GM10248 (cell line): ENCODE measurements around the gene MISP.

Experiments
- CTCF ChIA-PET: fragments of 300-600 bp; sonication (Branson Sonifier 250); formaldehyde crosslinking; extraction: SDS; loops from one replicate; lab custom pipeline; 2021; ENCODE audit warnings: antibody characterized with exemption; lab: Yijun Ruan, JAX
- POLR2A ChIA-PET: fragments of 350-650 bp; sonication (Branson Sonifier 250); formaldehyde crosslinking; extraction: SDS; loops from one replicate; lab custom pipeline; 2020; ENCODE audit warnings: antibody characterized with exemption; lab: Yijun Ruan, JAX
- DNase-seq: peaks from one replicate; pipeline ENCODE4 v3.0.0; 2012; ENCODE audit errors: extremely low spot score
- TF ChIP-seq, protein P1 (sequence below): IDR thresholded peaks from 2 replicates; pipeline ENCODE4 v1.5.1; 2012; ENCODE audit warnings: mild to moderate bottlenecking, low read depth; ENCODE audit errors: extremely low read depth, missing control alignments, control extremely low read depth

Gene MISP

DNA sequence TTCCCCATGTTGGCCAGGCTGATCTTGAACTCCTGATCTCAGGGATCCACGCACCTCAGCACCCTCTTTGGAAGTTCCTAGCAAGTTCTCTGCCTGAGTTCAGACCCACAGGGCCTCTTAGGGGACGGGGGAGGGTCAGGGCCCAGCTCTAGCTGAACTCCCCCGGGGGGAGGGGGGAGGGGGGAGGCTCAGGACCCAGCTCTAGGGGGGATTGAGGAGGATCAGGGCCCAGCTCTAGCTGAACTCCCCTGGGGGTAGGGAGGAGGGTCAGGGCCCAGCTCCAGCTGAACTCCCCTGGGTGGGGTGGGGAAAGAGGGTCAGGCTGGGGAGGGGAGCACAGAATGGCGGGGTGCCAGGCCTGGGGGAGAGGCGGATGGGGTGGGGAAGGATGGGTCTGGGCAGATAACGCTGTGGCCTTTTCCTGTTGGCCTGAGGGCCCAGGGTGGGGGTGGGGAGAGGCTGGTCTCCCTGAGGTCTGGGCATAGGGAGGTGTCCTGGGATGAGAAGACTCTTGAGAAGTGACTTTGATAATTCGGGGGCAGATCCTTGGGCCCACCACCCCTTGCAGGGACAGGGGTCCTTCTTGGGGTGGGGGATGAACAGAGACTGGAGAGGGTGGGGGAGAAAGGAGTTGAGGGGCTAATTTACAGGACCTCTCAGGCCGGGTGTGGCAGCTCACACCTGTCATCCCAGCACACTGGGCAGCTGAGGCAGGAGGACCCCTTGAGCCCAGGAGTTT lies 40.8 kb downstream of the MISP start:
- TF ChIP-seq, protein P1, sequence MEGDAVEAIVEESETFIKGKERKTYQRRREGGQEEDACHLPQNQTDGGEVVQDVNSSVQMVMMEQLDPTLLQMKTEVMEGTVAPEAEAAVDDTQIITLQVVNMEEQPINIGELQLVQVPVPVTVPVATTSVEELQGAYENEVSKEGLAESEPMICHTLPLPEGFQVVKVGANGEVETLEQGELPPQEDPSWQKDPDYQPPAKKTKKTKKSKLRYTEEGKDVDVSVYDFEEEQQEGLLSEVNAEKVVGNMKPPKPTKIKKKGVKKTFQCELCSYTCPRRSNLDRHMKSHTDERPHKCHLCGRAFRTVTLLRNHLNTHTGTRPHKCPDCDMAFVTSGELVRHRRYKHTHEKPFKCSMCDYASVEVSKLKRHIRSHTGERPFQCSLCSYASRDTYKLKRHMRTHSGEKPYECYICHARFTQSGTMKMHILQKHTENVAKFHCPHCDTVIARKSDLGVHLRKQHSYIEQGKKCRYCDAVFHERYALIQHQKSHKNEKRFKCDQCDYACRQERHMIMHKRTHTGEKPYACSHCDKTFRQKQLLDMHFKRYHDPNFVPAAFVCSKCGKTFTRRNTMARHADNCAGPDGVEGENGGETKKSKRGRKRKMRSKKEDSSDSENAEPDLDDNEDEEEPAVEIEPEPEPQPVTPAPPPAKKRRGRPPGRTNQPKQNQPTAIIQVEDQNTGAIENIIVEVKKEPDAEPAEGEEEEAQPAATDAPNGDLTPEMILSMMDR: no peak
- ChIA-PET POLR2A (no interaction called here), CTCF (interaction anchor here (1.4 kb wide), 1 partner anchor 22 kb away, joined by 4 read pairs; no protein-coding TSS in a partner anchor)
- DNase-seq: no peak

DNA sequence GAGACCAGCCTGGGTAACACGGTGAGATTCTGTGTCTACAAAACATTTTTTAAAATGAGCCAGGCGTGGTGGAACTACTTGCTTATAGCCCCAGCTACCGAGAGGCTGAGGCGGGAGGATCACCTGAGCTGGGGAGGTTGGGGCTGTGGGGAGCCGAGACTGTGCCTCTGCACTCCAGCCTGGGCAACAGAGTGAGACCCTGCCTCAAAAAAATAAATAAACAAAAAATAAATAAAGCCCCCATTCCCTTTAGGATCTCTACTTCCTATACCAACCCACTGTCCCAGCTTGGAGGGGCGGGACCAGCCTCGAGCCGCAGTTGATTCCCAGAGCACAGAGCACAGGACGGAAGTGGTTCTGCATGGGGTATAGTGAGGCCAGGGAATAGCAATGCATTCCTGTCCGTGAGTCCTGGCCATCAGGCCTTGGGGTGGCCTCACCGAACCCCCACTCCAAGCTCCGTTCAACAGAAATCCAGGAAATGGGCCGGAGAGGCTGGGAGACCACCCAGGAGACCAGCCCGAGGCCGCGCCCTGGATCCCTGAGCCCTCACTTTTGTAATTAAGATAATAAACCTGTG lies 41.5 kb downstream of the MISP start:
- TF ChIP-seq, protein P1: no peak
- CTCF ChIA-PET: interaction anchor here (1.4 kb wide), 1 partner anchor 23 kb away, joined by 4 read pairs; no protein-coding TSS in a partner anchor
- POLR2A ChIA-PET: no interaction called here
- no peak for DNase-seq

DNA sequence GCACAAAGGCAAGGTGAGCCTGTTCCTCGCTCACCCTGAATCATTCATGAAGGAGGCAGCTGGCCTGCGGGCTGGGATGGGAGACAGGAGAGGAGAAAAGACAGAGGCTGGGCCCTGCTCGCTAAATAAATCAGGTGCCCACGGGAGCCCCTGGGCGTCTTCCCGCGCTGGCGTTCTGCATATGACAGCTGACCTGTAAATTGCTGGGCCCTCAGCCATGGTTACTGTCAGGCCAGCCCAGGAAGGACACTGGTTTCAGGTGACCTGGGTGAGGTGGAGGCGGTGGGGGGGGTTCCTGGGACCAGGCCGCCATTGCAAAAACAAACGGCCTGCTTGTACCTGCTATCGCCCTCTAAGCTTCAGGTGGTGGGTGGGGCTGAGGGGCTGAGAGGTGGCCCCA lies 42.9 kb downstream of the MISP start:
- TF ChIP-seq, protein P1: no peak
- no peak for DNase-seq
- POLR2A ChIA-PET: interaction anchor here (0.6 kb wide), 2 partner anchors 233 to 1486 kb away, joined by 4 to 7 read pairs; partner anchors contain the start of gene CNN2
- CTCF ChIA-PET: no interaction called here

DNA sequence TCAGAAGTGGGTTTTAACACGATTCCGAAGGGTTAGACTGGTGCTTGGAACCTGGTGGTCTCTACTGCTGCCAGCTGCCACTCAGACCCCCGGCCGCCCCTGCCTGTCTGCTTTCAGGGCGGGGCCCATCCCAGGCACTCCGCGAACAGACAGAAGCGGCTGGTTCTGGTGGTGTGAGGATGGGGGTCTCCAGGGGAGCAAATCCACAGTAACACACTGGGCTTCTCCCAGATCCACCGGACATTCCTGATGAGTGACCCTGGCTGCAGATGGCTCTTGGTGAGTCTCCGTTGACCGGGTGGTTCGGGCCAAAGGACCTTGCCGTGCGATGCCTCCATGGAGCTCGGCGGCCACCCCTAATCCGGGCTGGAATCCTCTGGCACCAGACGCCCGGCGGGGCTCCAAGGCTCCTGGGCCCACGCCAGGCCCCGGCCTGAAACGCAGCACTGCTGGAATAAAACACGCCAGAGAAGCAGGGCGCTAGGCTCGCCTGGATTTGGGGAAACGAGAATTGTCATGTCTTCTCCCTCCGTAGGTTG lies 44.2 kb downstream of the MISP start:
- CTCF ChIA-PET: interaction anchor here (1.0 to 1.6 kb wide), 2 partner anchors 26 to 43 kb away, joined by 3 read pairs; no protein-coding TSS in a partner anchor
- TF ChIP-seq, protein P1: no peak
- POLR2A ChIA-PET: interaction anchor here (0.6 kb wide), 1 partner anchor 111 kb away, joined by 4 read pairs; no protein-coding TSS in a partner anchor
- no peak for DNase-seq

DNA sequence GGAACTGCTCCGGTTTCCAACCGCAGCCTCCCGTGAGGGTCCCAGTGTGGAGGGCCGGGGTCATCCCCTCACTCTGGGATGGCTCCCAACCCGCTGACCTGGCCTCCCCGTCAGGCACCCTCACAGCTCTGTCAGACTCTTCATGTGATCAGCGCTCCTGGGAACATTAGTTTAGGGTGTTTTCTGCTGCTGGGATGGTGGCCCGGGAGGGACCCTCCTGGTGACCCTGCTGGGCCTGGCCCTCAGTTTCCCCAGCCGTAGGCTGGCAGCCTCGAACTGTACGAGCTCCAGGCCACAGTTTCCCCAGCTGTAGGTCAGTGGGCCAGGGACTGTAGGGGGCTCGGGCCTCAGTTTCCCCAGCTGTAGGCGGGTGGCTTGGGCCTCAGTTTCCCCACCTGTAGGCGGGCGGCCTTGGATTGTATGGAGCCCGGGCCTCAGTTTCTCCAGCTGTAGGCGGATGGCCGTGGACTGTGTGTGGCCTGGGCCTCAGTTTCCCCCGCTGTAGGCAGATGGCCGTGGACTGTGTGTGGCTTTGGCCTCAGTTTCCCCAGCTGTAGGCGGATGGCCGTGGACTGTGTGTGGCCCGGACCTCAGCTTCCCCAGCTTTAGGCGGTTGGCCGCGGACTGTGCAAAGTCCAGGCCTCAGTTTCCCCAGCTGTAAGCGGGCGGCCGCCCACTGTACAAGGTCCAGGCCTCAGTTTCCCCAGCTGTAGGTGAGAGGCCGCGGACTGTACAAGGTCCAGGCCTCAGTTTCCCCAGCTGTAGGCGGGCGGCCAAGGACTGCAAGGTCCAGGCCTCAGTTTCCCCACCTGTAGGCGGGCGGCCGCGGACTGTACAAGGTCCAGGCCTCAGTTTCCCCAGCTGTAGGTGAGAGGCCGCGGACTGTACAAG lies 45.0 kb downstream of the MISP start:
- CTCF ChIA-PET: interaction anchor here (1.0 to 1.6 kb wide), 2 partner anchors 27 to 43 kb away, joined by 3 read pairs; no protein-coding TSS in a partner anchor
- no peak for DNase-seq
- TF ChIP-seq, protein P1: no peak
- POLR2A ChIA-PET: interaction anchor here (0.6 to 1.0 kb wide), 2 partner anchors 110 to 217 kb away, joined by 3 to 4 read pairs; no protein-coding TSS in a partner anchor
